Esophagus squamous epithelium (tissue), 4 donors: ENCODE results near the gene ST3GAL2.

ENCODE experiments used
- POLR2A ChIP-seq, 4 donors: fragments of 450-650 bp; IDR thresholded peaks; one replicate each; pipeline ENCODE4 v1.6.1; 2017; ENCODE audit warnings: antibody characterized with exemption in 4 of 4, mild to moderate bottlenecking in 4 of 4, moderate library complexity in 3 of 4
- TF ChIP-seq, protein P1 (sequence below), 6 experiments: fragments of 450-650 bp in 4 of 6; fragments of 200-600 bp in 2 of 6; sonication (generic) in 2 of 6; IDR thresholded peaks; one replicate each; pipeline ENCODE4 v1.5.1; 2016 to 2019; ENCODE audit warnings: antibody characterized with exemption in 6 of 6, mild to moderate bottlenecking in 4 of 6, moderate library complexity in 4 of 6

DNA sequence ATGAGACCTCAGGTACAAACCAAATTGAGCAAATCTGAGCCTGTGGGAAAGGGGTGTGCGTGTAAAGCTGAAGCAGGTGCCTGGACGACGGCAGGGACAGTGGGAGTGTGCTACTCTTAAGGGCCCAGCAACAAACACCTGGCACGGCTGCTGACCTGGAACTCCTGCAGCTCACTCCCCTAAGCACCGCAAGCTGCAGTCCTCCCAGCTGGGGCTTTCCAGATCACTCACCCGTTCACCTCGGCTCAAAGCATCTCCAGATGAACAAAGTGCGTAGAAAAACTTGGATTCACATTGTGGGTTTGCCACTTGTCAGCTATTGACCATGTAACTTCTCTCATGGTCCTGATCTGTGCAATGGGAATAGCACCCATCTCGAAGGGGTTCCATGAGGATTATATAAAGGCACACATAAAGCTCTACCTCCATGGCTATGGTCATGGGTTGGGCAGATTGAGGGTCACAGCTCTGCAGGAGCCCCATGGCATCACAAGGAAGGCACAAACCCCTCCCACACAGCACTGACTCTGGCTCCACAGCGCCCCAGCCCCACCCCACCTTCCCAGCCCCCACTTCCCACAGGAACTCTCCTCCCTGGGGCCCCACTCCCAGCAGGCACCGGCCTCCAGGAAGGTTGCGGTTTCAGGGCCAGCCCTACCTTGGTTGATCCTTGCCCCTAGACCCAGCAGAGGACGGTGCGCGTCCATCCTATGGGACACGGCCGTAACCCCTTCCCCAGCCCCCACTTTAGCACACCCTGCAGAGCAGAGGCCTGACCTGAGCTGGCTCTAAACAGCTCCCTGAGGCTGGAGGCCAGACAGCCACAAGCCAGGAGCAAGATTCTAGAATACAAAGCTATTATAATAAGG is 21.9 kb downstream of the ST3GAL2 start:
- TF ChIP-seq, protein P1, sequence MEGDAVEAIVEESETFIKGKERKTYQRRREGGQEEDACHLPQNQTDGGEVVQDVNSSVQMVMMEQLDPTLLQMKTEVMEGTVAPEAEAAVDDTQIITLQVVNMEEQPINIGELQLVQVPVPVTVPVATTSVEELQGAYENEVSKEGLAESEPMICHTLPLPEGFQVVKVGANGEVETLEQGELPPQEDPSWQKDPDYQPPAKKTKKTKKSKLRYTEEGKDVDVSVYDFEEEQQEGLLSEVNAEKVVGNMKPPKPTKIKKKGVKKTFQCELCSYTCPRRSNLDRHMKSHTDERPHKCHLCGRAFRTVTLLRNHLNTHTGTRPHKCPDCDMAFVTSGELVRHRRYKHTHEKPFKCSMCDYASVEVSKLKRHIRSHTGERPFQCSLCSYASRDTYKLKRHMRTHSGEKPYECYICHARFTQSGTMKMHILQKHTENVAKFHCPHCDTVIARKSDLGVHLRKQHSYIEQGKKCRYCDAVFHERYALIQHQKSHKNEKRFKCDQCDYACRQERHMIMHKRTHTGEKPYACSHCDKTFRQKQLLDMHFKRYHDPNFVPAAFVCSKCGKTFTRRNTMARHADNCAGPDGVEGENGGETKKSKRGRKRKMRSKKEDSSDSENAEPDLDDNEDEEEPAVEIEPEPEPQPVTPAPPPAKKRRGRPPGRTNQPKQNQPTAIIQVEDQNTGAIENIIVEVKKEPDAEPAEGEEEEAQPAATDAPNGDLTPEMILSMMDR (IDR thresholded peaks at IDR 0.05), result no peak
- no peak for TF ChIP-seq POLR2A (IDR thresholded peaks at IDR 0.05)
